ENCODE data around the gene ITGA5. TPM values are rescaled to one million over a fixed set of nuclear protein-coding genes. Genes with fewer than 3 reads are reported as not detected.

Gene ITGA5
- total and polyA plus RNA-seq, 9 of the 15 experiments (the other 6 are each of a cell fraction or from before 2014, with no cell fraction given), result 9.1 to 82.1 (median 47.4) TPM

DNA sequence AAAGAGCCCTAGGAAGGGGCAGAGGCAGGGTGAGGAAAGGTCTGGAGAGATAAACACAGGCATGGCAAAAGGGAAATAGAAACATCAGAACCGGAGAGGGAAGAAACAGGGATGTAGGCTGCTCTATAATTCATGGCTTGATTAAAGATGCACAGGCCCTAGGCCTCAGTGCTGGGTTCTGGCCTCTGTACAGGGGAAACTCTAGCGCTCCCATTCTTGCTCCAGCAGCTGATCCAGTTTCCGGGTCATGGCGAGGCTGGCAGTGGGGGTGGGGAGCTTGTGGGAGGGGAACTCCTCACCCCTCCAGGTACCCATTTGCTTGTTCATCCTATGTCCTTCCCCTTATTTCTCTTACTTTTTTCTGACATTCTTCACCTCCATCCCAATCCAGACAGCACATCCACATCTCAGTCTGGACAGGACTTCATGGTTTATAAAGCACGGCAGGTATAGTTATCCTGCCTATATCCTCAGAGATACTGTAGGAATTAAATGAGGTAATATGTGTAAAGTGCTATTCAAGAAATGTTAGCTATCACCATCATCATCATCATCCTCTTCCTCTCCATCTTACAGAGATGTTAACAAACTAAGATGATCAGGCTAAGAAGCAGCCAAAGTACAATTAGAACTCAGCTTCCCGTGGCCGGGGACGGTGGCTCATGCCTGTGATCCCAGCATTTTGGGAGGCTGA lies 46.8 kb downstream of the ITGA5 start:
- Histone ChIP-seq H3K4me3 (no peak overlapping the region), H3K4me1 (replicated peaks in 1 of 2; ENCODE audit: control insufficient read depth in 2 of 2, insufficient read depth in 2 of 2, low read length in 2 of 2) (peaks cover 51 to 58% of the 10 kb centered on the region in 2 experiments), H4K20me1 (replicated peaks; ENCODE audit: control insufficient read depth, insufficient read depth, low read length) (no peaks in the 10 kb centered on the region; the same call in 1 of the 2 replicates), H3K9me1 (ENCODE audit: control insufficient read depth, insufficient read depth, low read length) (no peaks in the 10 kb centered on the region), H3K4me2 (ENCODE audit: insufficient read depth, low read length) (no peak overlapping the region), H3K27me3 (ENCODE audit: control insufficient read depth in 2 of 2, insufficient read depth in 2 of 2, low read length in 2 of 2) (no peaks in the 10 kb centered on the region), H3K9ac (ENCODE audit: insufficient read depth in 1 of 2, low read depth in 2 of 2, low read length in 2 of 2) (no peak overlapping the region), H2AFZ (ENCODE audit: low read depth, low read length) (no peak overlapping the region), H3K9me3 (replicated peaks; ENCODE audit: control insufficient read depth, insufficient read depth, low read depth, low read length) (no peaks in the 10 kb centered on the region), H3K36me3 (ENCODE audit: control insufficient read depth, insufficient read depth, low read length) (peaks cover 67% of the 10 kb centered on the region; the same call in 2 of the 3 replicates), H3K79me2 (ENCODE audit: control insufficient read depth, insufficient read depth, low read length) (peaks cover 21% of the 10 kb centered on the region), H3K27ac (ENCODE audit: extremely low read depth, low read depth, low read length) (no peak overlapping the region)
- ATAC-seq (no peak), DNase-seq (ENCODE audit: extremely low read depth in 1 of 4, low spot score in 3 of 4) (no peak), FAIRE-seq (no peak)
- CTCF ChIA-PET (ENCODE audit: low intra/inter-chr PET ratio), result no interaction called here
- WGBS (ENCODE audit: insufficient coverage, low coverage, missing lambda C conversion rate), result 82% methylated on average over 8 of the region's 8 CpGs
- TF ChIP-seq, protein P1, sequence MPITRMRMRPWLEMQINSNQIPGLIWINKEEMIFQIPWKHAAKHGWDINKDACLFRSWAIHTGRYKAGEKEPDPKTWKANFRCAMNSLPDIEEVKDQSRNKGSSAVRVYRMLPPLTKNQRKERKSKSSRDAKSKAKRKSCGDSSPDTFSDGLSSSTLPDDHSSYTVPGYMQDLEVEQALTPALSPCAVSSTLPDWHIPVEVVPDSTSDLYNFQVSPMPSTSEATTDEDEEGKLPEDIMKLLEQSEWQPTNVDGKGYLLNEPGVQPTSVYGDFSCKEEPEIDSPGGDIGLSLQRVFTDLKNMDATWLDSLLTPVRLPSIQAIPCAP (CRISPR knock-in tag; IDR thresholded peaks at IDR 0.05; ENCODE audit: borderline replicate concordance), result no peak
- no peak for TF ChIP-seq PRPF4 (IDR thresholded peaks at IDR 0.05; ENCODE audit: insufficient read depth, low read depth, low read length, poor library complexity, severe bottlenecking)
- no peak for TF ChIP-seq ZNF407 (IDR thresholded peaks at IDR 0.05; ENCODE audit: low read depth)
- no peak for TF ChIP-seq ZNF354B (CRISPR knock-in tag; IDR thresholded peaks at IDR 0.05)
- no peak for TF ChIP-seq BACH1 (tag; IDR thresholded peaks at IDR 0.05)
- no peak for TF ChIP-seq MYC (IDR thresholded peaks at IDR 0.05; ENCODE audit: low read depth, low read length)
- TF ChIP-seq MYC (CRISPR knock-in tag; IDR thresholded peaks at IDR 0.05; ENCODE audit: borderline replicate concordance, low read depth), result no peak
- no peak for TF ChIP-seq CTBP1 (IDR thresholded peaks at IDR 0.05; ENCODE audit: borderline replicate concordance)
- POLR2A ChIA-PET, result interaction anchor here (1.0 to 2.7 kb wide), 2 partner anchors 81 to 92 kb away, joined by 3 to 11 read pairs; partner anchors contain the start of genes CBX5 and HNRNPA1
- BruUV-seq (replicated peaks), result no TSS peak
- intact Hi-C loops (cut with micrococcal nuclease) (no loop called here), in situ Hi-C loops (cut with MboI) (no loop called here)
